Adrenal gland (tissue), 12 donors: ENCODE measurements around the gene SIRT5. TPM values are rescaled to one million over a fixed set of nuclear protein-coding genes. Genes with fewer than 3 reads are reported as not detected.

Experiments used
- DNase-seq, 7 donors: peaks; one replicate each; pipeline ENCODE4 v3.0.0-alpha.2; 2019 to 2020
- H3K27ac ChIP-seq, 5 donors: fragments of 200-600 bp; sonication (generic) in 4 of 5; 1 replicate in 3 of 5; 2 replicates in 2 of 5; pipeline versions ENCODE4 v1.5.1 to v1.8.0; 2016 to 2020; ENCODE audit warnings: mild to moderate bottlenecking in 1 of 5
- H3K27me3 ChIP-seq: fragments of 200-600 bp; 2 replicates; pipeline ENCODE4 v1.8.0; 2021
- H3K36me3 ChIP-seq, 2 donors: fragments of 200-600 bp; replicated peaks in 1 of 2; 1 replicate in 1 of 2; 2 replicates in 1 of 2; pipeline versions ENCODE4 v1.5.1 to v1.8.0; 2018 to 2022
- H3K4me1 ChIP-seq, 2 donors: fragments of 200-600 bp; replicated peaks in 1 of 2; 1 replicate in 1 of 2; 2 replicates in 1 of 2; pipeline versions ENCODE4 v1.5.1 to v1.8.0; 2018 to 2021
- H3K4me3 ChIP-seq, 4 donors: fragments of 200-600 bp; sonication (generic) in 3 of 4; one replicate each; pipeline ENCODE4 v1.5.1; 2016 to 2018
- H3K9me3 ChIP-seq, 3 donors: fragments of 200-600 bp; sonication (generic) in 1 of 3; replicated peaks in 1 of 3; 1 replicate in 2 of 3; 2 replicates in 1 of 3; pipeline versions ENCODE4 v1.5.1 to v1.8.0; 2016 to 2021
- POLR2A ChIP-seq, 2 donors: fragments of 450-650 bp; IDR thresholded peaks; one replicate each; pipeline ENCODE4 v1.6.1; 2017; ENCODE audit warnings: antibody characterized with exemption in 2 of 2, mild to moderate bottlenecking in 2 of 2, moderate library complexity in 1 of 2
- WGBS, 4 donors: extraction: QIAGEN DNeasy Blood & Tissue Kit in 2 of 4; methylation state at CpG; one replicate each; pipeline versions ENCODE4 v1.1.5 to v1.1.7; 2013 to 2017; 5-methylcytosine and 5-hydroxymethylcytosine counted together
- intact Hi-C, 2 donors: fragments of 100-400 bp; cut with DNase I; formaldehyde crosslinking; loops; one replicate each; pipeline versions ENCODE4 v1.14.1 to v1.15.0; 2022 to 2023
- polyA plus RNA-seq, 3 donors: library from polyadenylated mRNA; stranded (reverse); fragments of 200-250 nt in 2 of 3; fragments of 350-450 nt in 1 of 3; fragmentation: Illumina TruSeq in 1 of 3; extraction: RNeasy Lipid Tissue Mini Kit (QIAGEN cat#74804) in 1 of 3; gene quantifications; one replicate each; pipeline ENCODE4 v1.2.3, GENCODE V29; 2013 to 2014
- total RNA-seq, 9 donors: library from RNA; depleted of rRNA in 4 of 9; stranded (reverse); fragments of >200 nt in 4 of 9; fragments of 120-200 nt in 1 of 9; fragmentation: NEBNext Ultra II Directional in 1 of 9; extraction: Animal tissue kit (Norgen Biotek cat#: 25700) in 1 of 9; gene quantifications; one replicate each; pipeline versions ENCODE4 v1.1.0 to v1.2.4, GENCODE V29; 2013 to 2023
- TF ChIP-seq, protein P1 (sequence below), 6 experiments: fragments of 450-650 bp in 4 of 6; fragments of 200-600 bp in 2 of 6; sonication (generic) in 1 of 6; IDR thresholded peaks; 1 replicate in 5 of 6; 2 replicates in 1 of 6; pipeline versions ENCODE4 v1.5.1 to v1.8.0; 2016 to 2021; ENCODE audit warnings: antibody characterized with exemption in 6 of 6, mild to moderate bottlenecking in 2 of 6, moderate library complexity in 1 of 6
- donor health status: healthy with polysubstance abuse.
- donor health status: Bipolar disorder and iron deficiency.
- donor health status: DM: yes; HTN: yes; CAD: no.
- donor health status: DM: no; HTN: no; CAD: no.
- donor health status: DM: no; HTN: no; CAD: no.
- donor health status: DM: yes; HTN: yes; CAD: no.

SIRT5 gene
- total and polyA plus RNA-seq, 12 donors, result 6.6 to 18.2 (median 11.1) TPM

DNA sequence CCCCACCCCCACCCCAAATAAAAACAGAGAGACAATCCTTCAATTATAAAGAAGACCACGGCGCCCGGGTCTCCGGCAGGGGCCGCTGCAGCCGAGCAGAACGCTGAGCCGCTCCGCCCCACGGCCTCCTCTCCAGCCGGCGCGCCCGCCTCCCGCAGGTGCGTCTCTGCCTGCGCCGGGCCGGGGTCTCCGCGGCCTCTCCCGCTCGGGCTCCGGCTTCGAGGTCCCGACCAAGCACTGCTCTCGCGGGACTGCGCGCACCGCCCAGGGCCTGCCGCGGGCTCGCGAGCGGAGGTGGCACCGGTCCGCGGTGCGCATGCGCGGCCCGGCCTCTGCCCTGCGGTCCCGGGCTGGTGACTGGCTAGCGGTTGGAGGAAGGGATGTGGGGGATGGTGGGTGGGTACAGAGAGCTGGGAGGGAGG is 241 bp upstream of the SIRT5 start:
- no peaks in the 10 kb centered on the region for H3K27me3 ChIP-seq
- peak overlapping the region; percentile 83 to 92 (median 91) for H3K4me3 ChIP-seq
- H3K27ac ChIP-seq, result peak overlapping the region; percentile 80 to 96 (median 94)
- 0 to 1% (median 0%) methylated on average over 9 to 46 of the region's 46 CpGs for WGBS, 4 donors
- TF ChIP-seq, protein P1, sequence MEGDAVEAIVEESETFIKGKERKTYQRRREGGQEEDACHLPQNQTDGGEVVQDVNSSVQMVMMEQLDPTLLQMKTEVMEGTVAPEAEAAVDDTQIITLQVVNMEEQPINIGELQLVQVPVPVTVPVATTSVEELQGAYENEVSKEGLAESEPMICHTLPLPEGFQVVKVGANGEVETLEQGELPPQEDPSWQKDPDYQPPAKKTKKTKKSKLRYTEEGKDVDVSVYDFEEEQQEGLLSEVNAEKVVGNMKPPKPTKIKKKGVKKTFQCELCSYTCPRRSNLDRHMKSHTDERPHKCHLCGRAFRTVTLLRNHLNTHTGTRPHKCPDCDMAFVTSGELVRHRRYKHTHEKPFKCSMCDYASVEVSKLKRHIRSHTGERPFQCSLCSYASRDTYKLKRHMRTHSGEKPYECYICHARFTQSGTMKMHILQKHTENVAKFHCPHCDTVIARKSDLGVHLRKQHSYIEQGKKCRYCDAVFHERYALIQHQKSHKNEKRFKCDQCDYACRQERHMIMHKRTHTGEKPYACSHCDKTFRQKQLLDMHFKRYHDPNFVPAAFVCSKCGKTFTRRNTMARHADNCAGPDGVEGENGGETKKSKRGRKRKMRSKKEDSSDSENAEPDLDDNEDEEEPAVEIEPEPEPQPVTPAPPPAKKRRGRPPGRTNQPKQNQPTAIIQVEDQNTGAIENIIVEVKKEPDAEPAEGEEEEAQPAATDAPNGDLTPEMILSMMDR (IDR thresholded peaks at IDR 0.05), result peak in 4 of 6 experiments; percentile 16 to 59 (median 39)
- peak; percentile 66 to 81 for TF ChIP-seq POLR2A (IDR thresholded peaks at IDR 0.05)
- no peaks in the 10 kb centered on the region for H3K36me3 ChIP-seq
- H3K9me3 ChIP-seq, result no peaks in the 10 kb centered on the region
- intact Hi-C loops, result no loop called here
- DNase-seq, result peak; percentile 91 to 95 (median 94)
- H3K4me1 ChIP-seq, result peaks cover 0 to 6% of the 10 kb centered on the region in 2 donors

DNA sequence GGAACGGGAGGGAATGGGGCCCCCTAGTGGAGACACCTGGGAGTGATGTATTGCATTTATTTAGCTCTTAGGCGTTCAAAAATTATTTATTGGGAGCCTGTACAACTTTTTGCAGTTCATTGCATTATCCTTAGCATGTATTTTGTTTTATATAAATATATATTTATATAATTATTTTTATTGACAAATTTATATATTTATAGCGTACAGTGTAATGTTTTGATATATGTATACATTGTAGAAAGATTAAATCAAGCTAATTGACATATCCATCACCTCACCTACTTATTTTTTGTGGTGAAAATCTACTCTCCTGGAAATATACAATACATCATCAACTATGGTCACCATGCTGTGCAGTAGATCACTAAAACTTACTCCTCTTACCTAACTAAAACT is 975 bp downstream of the SIRT5 start:
- no peak for DNase-seq

DNA sequence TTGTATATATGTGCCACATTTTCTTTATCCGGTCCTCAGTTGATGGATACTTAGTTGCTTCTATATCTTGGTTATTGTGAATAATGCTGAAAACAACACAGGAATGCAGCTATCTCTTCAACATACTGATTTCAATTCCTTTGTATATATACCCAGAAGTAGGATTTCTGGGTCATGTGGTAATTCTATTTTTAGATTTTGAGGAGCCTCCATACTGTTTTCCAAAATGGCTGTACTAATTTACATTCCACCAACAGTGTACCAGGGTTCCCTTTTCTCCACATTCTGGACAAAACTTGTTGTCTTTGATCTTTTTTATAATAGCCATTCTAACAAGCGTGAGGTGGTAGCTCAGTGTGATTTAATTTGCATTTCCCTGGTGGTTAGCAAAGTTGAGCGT is 1.6 kb downstream of the SIRT5 start:
- TF ChIP-seq, protein P1 (IDR thresholded peaks at IDR 0.05), result no peak
- no peak for TF ChIP-seq POLR2A (IDR thresholded peaks at IDR 0.05)
- Histone ChIP-seq H3K4me1 (peaks cover 0 to 6% of the 10 kb centered on the region in 2 donors), H3K27ac (no peak overlapping the region), H3K36me3 (no peaks in the 10 kb centered on the region), H3K27me3 (no peaks in the 10 kb centered on the region), H3K4me3 (no peak overlapping the region), H3K9me3 (no peaks in the 10 kb centered on the region)
- no peak for DNase-seq
- intact Hi-C loops, result no loop called here
- WGBS, 4 donors, result 94 to 96% (median 95%) methylated on average over 3 of the region's 3 CpGs

More for the DNA sequence above, 975 bp downstream of the SIRT5 start:
- intact Hi-C loops, result no loop called here
- Histone ChIP-seq H3K4me3 (peak overlapping the region in 3 of 4 donors; percentile 83 to 92 (median 91)), H3K27me3 (no peaks in the 10 kb centered on the region), H3K9me3 (no peaks in the 10 kb centered on the region), H3K4me1 (peaks cover 0 to 6% of the 10 kb centered on the region in 2 donors), H3K27ac (peak overlapping the region; percentile 80 to 96 (median 94)), H3K36me3 (no peaks in the 10 kb centered on the region)
- WGBS, 4 donors, result 26 to 29% (median 28%) methylated on average over 3 of the region's 3 CpGs
- TF ChIP-seq, protein P1 (IDR thresholded peaks at IDR 0.05), result peak in 5 of 6 experiments; percentile 64 to 89 (median 76)
- no peak for TF ChIP-seq POLR2A (IDR thresholded peaks at IDR 0.05)

DNA sequence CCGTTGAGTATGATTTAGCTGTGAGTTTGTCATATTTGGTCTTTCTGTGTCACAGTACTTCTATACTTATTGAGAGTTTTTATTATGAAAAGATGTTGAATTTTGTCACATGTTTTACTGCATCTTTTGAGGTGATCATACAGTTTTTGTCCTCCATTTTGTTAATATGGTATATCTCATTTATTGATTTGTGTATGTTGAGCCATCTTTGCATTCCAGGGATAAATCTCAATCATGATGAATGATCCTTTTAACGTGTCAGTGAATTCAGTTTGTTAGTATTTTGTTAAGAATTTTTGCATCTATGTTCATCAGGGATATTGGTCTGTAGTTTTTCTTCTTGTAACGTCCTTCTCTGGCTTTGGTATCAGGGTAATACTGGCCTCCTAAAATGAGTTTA is 3.5 kb downstream of the SIRT5 start:
- intact Hi-C loops, result no loop called here
- no peak for TF ChIP-seq POLR2A (IDR thresholded peaks at IDR 0.05)
- TF ChIP-seq, protein P1 (IDR thresholded peaks at IDR 0.05), result no peak
- 86 to 93% (median 89%) methylated on average over 3 of the region's 3 CpGs for WGBS, 4 donors

More for the DNA sequence above, 3.5 kb downstream of the SIRT5 start:
- H3K27ac ChIP-seq, result no peak overlapping the region
- no peaks in the 10 kb centered on the region for H3K9me3 ChIP-seq
- DNase-seq, result no peak
- no peaks in the 10 kb centered on the region for H3K36me3 ChIP-seq
- H3K4me1 ChIP-seq, result peaks cover 0 to 6% of the 10 kb centered on the region in 2 donors
- no peak overlapping the region for H3K4me3 ChIP-seq
- no peaks in the 10 kb centered on the region for H3K27me3 ChIP-seq
